Medulla oblongata (tissue), 1 donor: ENCODE measurements around the gene FKBP8.

Experiments used
- DNase-seq: peaks from one replicate; pipeline ENCODE4 v3.0.0-alpha.2; 2015; ENCODE audit errors: extremely low spot score

FKBP8 gene

GRCh38 chr19:18483119-18483890 lies 60.1 kb downstream of the FKBP8 start:
- no peak for DNase-seq
